Activated T-cell treated with anti-CD3 and anti-CD28 coated beads, Interleukin-2, amount 50 U/mL, for 4 hours (primary cell): ENCODE measurements around the gene ZFAND5. TPM values are rescaled to one million over a fixed set of nuclear protein-coding genes. Genes with fewer than 3 reads are reported as not detected.

ENCODE experiments used
- ATAC-seq, 2 donors: fragments of 200-7000 bp; cut with Tn5 transposase; one replicate each; pipeline ENCODE4 v1.10.0; 2021
- DNase-seq: peaks from one replicate; pipeline ENCODE4 v3.0.0-alpha.2; 2020
- H3K27me3 Mint-ChIP-seq: one replicate; pipeline ENCODE4 v1.8.0; 2021; ENCODE audit warnings: low read depth, mixed read lengths
- H3K36me3 Mint-ChIP-seq: one replicate; pipeline ENCODE4 v1.8.0; 2022; ENCODE audit warnings: mixed read lengths; ENCODE audit not compliant: insufficient read depth
- H3K4me1 Mint-ChIP-seq: one replicate; pipeline ENCODE4 v1.8.0; 2021; ENCODE audit warnings: low read depth, mixed read lengths
- H3K4me3 Mint-ChIP-seq: one replicate; pipeline ENCODE4 v1.8.0; 2021; ENCODE audit warnings: mild to moderate bottlenecking, moderate library complexity, mixed read lengths
- H3K9me3 Mint-ChIP-seq: one replicate; pipeline ENCODE4 v1.8.0; 2021; ENCODE audit warnings: mixed read lengths
- total RNA-seq, 3 donors: library from RNA; stranded (reverse); gene quantifications; one replicate each; pipeline ENCODE4 v1.2.1, GENCODE V29; 2021

Gene ZFAND5
- total RNA-seq, 3 donors from 2014 or later = 112 to 142 (median 141) TPM

- Mint-ChIP-seq H3K4me3 (no peak overlapping the region), H3K9me3 (no peaks in the 10 kb centered on the region), H3K4me1 (peaks cover 39% of the 10 kb centered on the region), H3K36me3 (peaks cover 47% of the 10 kb centered on the region), H3K27me3 (no peaks in the 10 kb centered on the region)
- DNase-seq (no peak), ATAC-seq (no peak)
Observed at GRCh38 chr9:72353455-72354116, 11.4 kb downstream of the ZFAND5 start.

- DNase-seq (no peak), ATAC-seq (peak in 1 of 2 donors; percentile 13)
Observed at GRCh38 chr9:72352911-72353388, 12.1 kb downstream of the ZFAND5 start.

GRCh38 chr9:72351538-72352453, 13.2 kb downstream of the ZFAND5 start:
- H3K4me3 Mint-ChIP-seq = no peak overlapping the region
- no peaks in the 10 kb centered on the region for H3K9me3 Mint-ChIP-seq
- DNase-seq (no peak), ATAC-seq (peak; percentile 60 to 65)
- H3K27me3 Mint-ChIP-seq = no peaks in the 10 kb centered on the region
- peaks cover 21% of the 10 kb centered on the region for H3K4me1 Mint-ChIP-seq
- peaks cover 33% of the 10 kb centered on the region for H3K36me3 Mint-ChIP-seq

More at GRCh38 chr9:72352911-72353388, 12.1 kb downstream of the ZFAND5 start:
- Mint-ChIP-seq H3K36me3 (peaks cover 43% of the 10 kb centered on the region), H3K27me3 (no peaks in the 10 kb centered on the region), H3K9me3 (no peaks in the 10 kb centered on the region), H3K4me1 (peaks cover 33% of the 10 kb centered on the region), H3K4me3 (no peak overlapping the region)

GRCh38 chr9:72349911-72350310, 15.1 kb downstream of the ZFAND5 start:
- DNase-seq = no peak
- Mint-ChIP-seq H3K36me3 (peaks cover 16% of the 10 kb centered on the region), H3K4me3 (no peak overlapping the region), H3K4me1 (peaks cover 13% of the 10 kb centered on the region), H3K27me3 (no peaks in the 10 kb centered on the region), H3K9me3 (no peaks in the 10 kb centered on the region)
- ATAC-seq = no peak

GRCh38 chr9:72349240-72349639, 15.8 kb downstream of the ZFAND5 start:
- ATAC-seq (peak in 1 of 2 donors; percentile 29), DNase-seq (no peak)
- no peaks in the 10 kb centered on the region for H3K9me3 Mint-ChIP-seq
- no peak overlapping the region for H3K4me3 Mint-ChIP-seq
- no peaks in the 10 kb centered on the region for H3K27me3 Mint-ChIP-seq
- peaks cover 11% of the 10 kb centered on the region for H3K4me1 Mint-ChIP-seq
- H3K36me3 Mint-ChIP-seq = peaks cover 10% of the 10 kb centered on the region

GRCh38 chr9:72346333-72346732, 18.7 kb downstream of the ZFAND5 start:
- no peak for ATAC-seq
- Mint-ChIP-seq H3K27me3 (peaks cover 2% of the 10 kb centered on the region), H3K9me3 (no peaks in the 10 kb centered on the region), H3K4me1 (peaks cover 13% of the 10 kb centered on the region), H3K36me3 (no peaks in the 10 kb centered on the region), H3K4me3 (no peak overlapping the region)
- DNase-seq = no peak

- no peak overlapping the region for H3K4me3 Mint-ChIP-seq
- no peaks in the 10 kb centered on the region for H3K9me3 Mint-ChIP-seq
- peaks cover 2% of the 10 kb centered on the region for H3K27me3 Mint-ChIP-seq
- no peak for DNase-seq
- H3K36me3 Mint-ChIP-seq = no peaks in the 10 kb centered on the region
- peaks cover 2% of the 10 kb centered on the region for H3K4me1 Mint-ChIP-seq
- no peak for ATAC-seq
Observed at GRCh38 chr9:72338631-72339030, 26.4 kb downstream of the ZFAND5 start.

- Mint-ChIP-seq H3K4me3 (no peak overlapping the region), H3K27me3 (no peaks in the 10 kb centered on the region), H3K4me1 (no peaks in the 10 kb centered on the region), H3K9me3 (no peaks in the 10 kb centered on the region), H3K36me3 (no peaks in the 10 kb centered on the region)
- no peak for DNase-seq
- ATAC-seq = no peak
Observed at GRCh38 chr9:72337286-72337685, 27.7 kb downstream of the ZFAND5 start.

- H3K9me3 Mint-ChIP-seq = no peaks in the 10 kb centered on the region
- ATAC-seq (no peak), DNase-seq (no peak)
- no peak overlapping the region for H3K4me3 Mint-ChIP-seq
- H3K36me3 Mint-ChIP-seq = no peaks in the 10 kb centered on the region
- no peaks in the 10 kb centered on the region for H3K27me3 Mint-ChIP-seq
- no peaks in the 10 kb centered on the region for H3K4me1 Mint-ChIP-seq
Observed at GRCh38 chr9:72334658-72335337, 30.2 kb downstream of the ZFAND5 start.

- Mint-ChIP-seq H3K4me3 (no peak overlapping the region), H3K4me1 (no peaks in the 10 kb centered on the region), H3K36me3 (no peaks in the 10 kb centered on the region), H3K9me3 (no peaks in the 10 kb centered on the region), H3K27me3 (no peaks in the 10 kb centered on the region)
- DNase-seq (no peak), ATAC-seq (no peak)
Observed at GRCh38 chr9:72333709-72334108, 31.3 kb downstream of the ZFAND5 start.

GRCh38 chr9:72333197-72333596, 31.8 kb downstream of the ZFAND5 start:
- H3K27me3 Mint-ChIP-seq = no peaks in the 10 kb centered on the region
- H3K4me1 Mint-ChIP-seq = no peaks in the 10 kb centered on the region
- H3K36me3 Mint-ChIP-seq = no peaks in the 10 kb centered on the region
- no peak overlapping the region for H3K4me3 Mint-ChIP-seq
- no peaks in the 10 kb centered on the region for H3K9me3 Mint-ChIP-seq
- DNase-seq = no peak
- no peak for ATAC-seq

GRCh38 chr9:72332351-72332750, 32.7 kb downstream of the ZFAND5 start:
- no peak for ATAC-seq
- DNase-seq = no peak
- H3K36me3 Mint-ChIP-seq = no peaks in the 10 kb centered on the region
- H3K9me3 Mint-ChIP-seq = no peaks in the 10 kb centered on the region
- no peaks in the 10 kb centered on the region for H3K4me1 Mint-ChIP-seq
- H3K4me3 Mint-ChIP-seq = no peak overlapping the region
- H3K27me3 Mint-ChIP-seq = no peaks in the 10 kb centered on the region

- DNase-seq = no peak
- Mint-ChIP-seq H3K27me3 (no peaks in the 10 kb centered on the region), H3K4me1 (no peaks in the 10 kb centered on the region), H3K36me3 (no peaks in the 10 kb centered on the region), H3K4me3 (no peak overlapping the region), H3K9me3 (no peaks in the 10 kb centered on the region)
- ATAC-seq = no peak
Observed at GRCh38 chr9:72327631-72328030, 37.4 kb downstream of the ZFAND5 start.

- Mint-ChIP-seq H3K9me3 (no peaks in the 10 kb centered on the region), H3K27me3 (no peaks in the 10 kb centered on the region), H3K4me3 (no peak overlapping the region), H3K4me1 (no peaks in the 10 kb centered on the region), H3K36me3 (no peaks in the 10 kb centered on the region)
- no peak for ATAC-seq
- DNase-seq = no peak
Observed at GRCh38 chr9:72326641-72327040, 38.4 kb downstream of the ZFAND5 start.
